ENCODE measurements around the gene MCF2.
"Not testable (repeated sequence)": the region's sequence is repeated elsewhere in the genome, so short reads cannot be mapped to it uniquely, and the experiment has no call there.

- TF ChIP-seq, protein P1, sequence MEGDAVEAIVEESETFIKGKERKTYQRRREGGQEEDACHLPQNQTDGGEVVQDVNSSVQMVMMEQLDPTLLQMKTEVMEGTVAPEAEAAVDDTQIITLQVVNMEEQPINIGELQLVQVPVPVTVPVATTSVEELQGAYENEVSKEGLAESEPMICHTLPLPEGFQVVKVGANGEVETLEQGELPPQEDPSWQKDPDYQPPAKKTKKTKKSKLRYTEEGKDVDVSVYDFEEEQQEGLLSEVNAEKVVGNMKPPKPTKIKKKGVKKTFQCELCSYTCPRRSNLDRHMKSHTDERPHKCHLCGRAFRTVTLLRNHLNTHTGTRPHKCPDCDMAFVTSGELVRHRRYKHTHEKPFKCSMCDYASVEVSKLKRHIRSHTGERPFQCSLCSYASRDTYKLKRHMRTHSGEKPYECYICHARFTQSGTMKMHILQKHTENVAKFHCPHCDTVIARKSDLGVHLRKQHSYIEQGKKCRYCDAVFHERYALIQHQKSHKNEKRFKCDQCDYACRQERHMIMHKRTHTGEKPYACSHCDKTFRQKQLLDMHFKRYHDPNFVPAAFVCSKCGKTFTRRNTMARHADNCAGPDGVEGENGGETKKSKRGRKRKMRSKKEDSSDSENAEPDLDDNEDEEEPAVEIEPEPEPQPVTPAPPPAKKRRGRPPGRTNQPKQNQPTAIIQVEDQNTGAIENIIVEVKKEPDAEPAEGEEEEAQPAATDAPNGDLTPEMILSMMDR (IDR thresholded peaks at IDR 0.05; ENCODE audit: insufficient read depth, low read depth, low read length): not testable (repeated sequence)
- not testable (repeated sequence) for TF ChIP-seq EZH2 (IDR thresholded peaks at IDR 0.05; ENCODE audit: insufficient read depth, low read length)
Observed at GRCh38 chrX:139685175-139685574, 22.8 kb downstream of the MCF2 start.

All from astrocyte (in vitro differentiated cells and primary cell).